Smooth muscle cell (in vitro differentiated cells): ENCODE measurements around the gene FANCC. TPM values are rescaled to one million over a fixed set of nuclear protein-coding genes. Genes with fewer than 3 reads are reported as not detected.

Experiments used
- DNase-seq: peaks from one replicate; lab custom pipeline; 2025; ENCODE audit not compliant: unreplicated experiment; lab: John Stamatoyannopoulos, UW
- H2AFZ ChIP-seq: fragments of 200-600 bp; sonication (generic); 2 replicates; pipeline ENCODE4 v1.6.0; 2016; ENCODE audit warnings: antibody characterized with exemption, low read depth, mild to moderate bottlenecking
- H3F3A ChIP-seq: fragments of 200-600 bp; sonication (generic); 2 replicates; pipeline ENCODE4 v1.6.0; 2017; ENCODE audit warnings: antibody characterized with exemption, low read depth
- H3K27ac ChIP-seq: fragments of 200-600 bp; sonication (generic); 2 replicates; pipeline ENCODE4 v1.5.1; 2016; ENCODE audit warnings: low read depth, mild to moderate bottlenecking
- H3K27me3 ChIP-seq: fragments of 200-600 bp; sonication (generic); 2 replicates; pipeline ENCODE4 v1.6.1; 2016; ENCODE audit warnings: low read depth, mild to moderate bottlenecking
- H3K36me3 ChIP-seq: fragments of 200-600 bp; sonication (generic); 2 replicates; pipeline ENCODE4 v1.5.1; 2016; ENCODE audit warnings: low read depth
- H3K4me1 ChIP-seq: fragments of 200-600 bp; sonication (generic); 2 replicates; pipeline ENCODE4 v1.5.1; 2016; ENCODE audit warnings: low read depth
- H3K4me2 ChIP-seq: fragments of 200-600 bp; sonication (generic); 2 replicates; pipeline ENCODE4 v1.6.0; 2016; ENCODE audit warnings: mild to moderate bottlenecking
- H3K4me3 ChIP-seq: fragments of 200-600 bp; sonication (generic); 2 replicates; pipeline ENCODE4 v1.5.1; 2016; ENCODE audit warnings: mild to moderate bottlenecking
- H3K79me2 ChIP-seq: fragments of 200-600 bp; sonication (generic); 2 replicates; pipeline ENCODE4 v1.6.0; 2016; ENCODE audit warnings: low read depth, mild to moderate bottlenecking
- H3K9ac ChIP-seq: fragments of 200-600 bp; sonication (generic); 2 replicates; pipeline ENCODE4 v1.6.0; 2016; ENCODE audit warnings: low read depth
- H3K9me3 ChIP-seq: fragments of 200-600 bp; sonication (generic); replicated peaks from 2 replicates; pipeline ENCODE4 v1.5.1; 2016; ENCODE audit warnings: low read depth
- H4K20me1 ChIP-seq: fragments of 200-600 bp; sonication (generic); 2 replicates; pipeline ENCODE4 v1.6.0; 2016; ENCODE audit warnings: low read depth
- CTCF ChIP-seq: fragments of 200-600 bp; sonication (generic); IDR thresholded peaks from 2 replicates; pipeline ENCODE4 v1.5.1; 2017; ENCODE audit warnings: borderline replicate concordance, mild to moderate bottlenecking, antibody characterized with exemption; ENCODE audit not compliant: insufficient read depth, poor library complexity, severe bottlenecking
- WGBS: methylation state at CpG from one replicate; pipeline ENCODE4 v1.1.7; 2016; ENCODE audit warnings: low lambda C conversion rate; 5-methylcytosine and 5-hydroxymethylcytosine counted together
- polyA plus RNA-seq: library from polyadenylated mRNA; unstranded; fragments of >200 nt; fragmentation: Nextera tagmentation; extraction: Ambion mirVana; gene quantifications from 2 replicates; pipeline ENCODE4 v1.2.1, GENCODE V29; 2016
- total RNA-seq: library from RNA; depleted of rRNA; stranded (reverse); fragments of >200 nt; gene quantifications from 2 replicates; pipeline ENCODE4 v1.2.3, GENCODE V29; 2014

Gene FANCC
- total and polyA plus RNA-seq, 2 experiments from 2014 or later, result 11.0 to 11.2 TPM

GRCh38 chr9:95098391-95098921 is 219.1 kb downstream of the FANCC start:
- Histone ChIP-seq H4K20me1 (no peaks in the 10 kb centered on the region), H3F3A (peaks cover 16% of the 10 kb centered on the region), H3K36me3 (no peaks in the 10 kb centered on the region), H3K9me3 (no peaks in the 10 kb centered on the region), H3K9ac (no peak overlapping the region), H3K4me1 (peaks cover 6% of the 10 kb centered on the region), H3K4me2 (no peak overlapping the region), H2AFZ (no peak overlapping the region), H3K4me3 (no peak overlapping the region), H3K27ac (peak overlapping the region; percentile 28), H3K27me3 (no peaks in the 10 kb centered on the region), H3K79me2 (peaks cover 10% of the 10 kb centered on the region)
- 63% methylated on average over 12 of the region's 12 CpGs for WGBS
- no peak for TF ChIP-seq CTCF
- DNase-seq, result no peak

- no peak for DNase-seq
- peaks cover 10% of the 10 kb centered on the region for H3K79me2 ChIP-seq
- H3K4me1 ChIP-seq, result peaks cover 17% of the 10 kb centered on the region
- H3K4me3 ChIP-seq, result no peak overlapping the region
- no peak overlapping the region for H3K9ac ChIP-seq
- no peaks in the 10 kb centered on the region for H3K27me3 ChIP-seq
- H3F3A ChIP-seq, result peaks cover 21% of the 10 kb centered on the region
- H3K27ac ChIP-seq, result peak overlapping the region; percentile 2
- WGBS, result over 99% methylated on average over 7 of the region's 7 CpGs
- H4K20me1 ChIP-seq, result no peaks in the 10 kb centered on the region
- no peak for TF ChIP-seq CTCF
- H3K36me3 ChIP-seq, result no peaks in the 10 kb centered on the region
- H3K4me2 ChIP-seq, result no peak overlapping the region
- H2AFZ ChIP-seq, result no peak overlapping the region
- H3K9me3 ChIP-seq, result no peaks in the 10 kb centered on the region
These were observed 220.2 kb downstream of the FANCC start for GRCh38 chr9:95097279-95097678.

GRCh38 chr9:95096807-95097206 is 220.7 kb downstream of the FANCC start:
- Histone ChIP-seq H3K4me1 (peaks cover 22% of the 10 kb centered on the region), H3K4me3 (no peak overlapping the region), H3K27ac (no peak overlapping the region), H2AFZ (no peak overlapping the region), H4K20me1 (no peaks in the 10 kb centered on the region), H3K36me3 (no peaks in the 10 kb centered on the region), H3K4me2 (no peak overlapping the region), H3K9ac (no peak overlapping the region), H3K27me3 (no peaks in the 10 kb centered on the region), H3F3A (peaks cover 21% of the 10 kb centered on the region), H3K79me2 (peaks cover 10% of the 10 kb centered on the region), H3K9me3 (no peaks in the 10 kb centered on the region)
- TF ChIP-seq CTCF, result no peak
- WGBS, result 91% methylated on average over 6 of the region's 6 CpGs
- DNase-seq, result no peak

GRCh38 chr9:95096381-95096780 is 221.1 kb downstream of the FANCC start:
- Histone ChIP-seq H2AFZ (no peak overlapping the region), H4K20me1 (no peaks in the 10 kb centered on the region), H3K4me1 (peaks cover 26% of the 10 kb centered on the region), H3K27ac (no peak overlapping the region), H3K9ac (no peak overlapping the region), H3K4me3 (no peak overlapping the region), H3K79me2 (peaks cover 10% of the 10 kb centered on the region), H3K27me3 (no peaks in the 10 kb centered on the region), H3K36me3 (no peaks in the 10 kb centered on the region), H3F3A (peaks cover 21% of the 10 kb centered on the region), H3K4me2 (no peak overlapping the region), H3K9me3 (no peaks in the 10 kb centered on the region)
- DNase-seq, result no peak
- TF ChIP-seq CTCF, result no peak
- WGBS, result 89% methylated on average over 11 of the region's 12 CpGs
